GM19025 (cell line): ENCODE data around the gene LMNB1.
"Not testable (repeated sequence)": the region's sequence is repeated elsewhere in the genome, so short reads cannot be mapped to it uniquely, and the experiment has no call there.

Experiments used
- ATAC-seq: cut with Tn5 transposase; IDR thresholded peaks from one replicate; pipeline ENCODE4 v1.9.1; 2021; ENCODE audit warnings: mild to moderate bottlenecking, low read depth, moderate library complexity; ENCODE audit not compliant: unreplicated experiment

The LMNB1 gene

DNA sequence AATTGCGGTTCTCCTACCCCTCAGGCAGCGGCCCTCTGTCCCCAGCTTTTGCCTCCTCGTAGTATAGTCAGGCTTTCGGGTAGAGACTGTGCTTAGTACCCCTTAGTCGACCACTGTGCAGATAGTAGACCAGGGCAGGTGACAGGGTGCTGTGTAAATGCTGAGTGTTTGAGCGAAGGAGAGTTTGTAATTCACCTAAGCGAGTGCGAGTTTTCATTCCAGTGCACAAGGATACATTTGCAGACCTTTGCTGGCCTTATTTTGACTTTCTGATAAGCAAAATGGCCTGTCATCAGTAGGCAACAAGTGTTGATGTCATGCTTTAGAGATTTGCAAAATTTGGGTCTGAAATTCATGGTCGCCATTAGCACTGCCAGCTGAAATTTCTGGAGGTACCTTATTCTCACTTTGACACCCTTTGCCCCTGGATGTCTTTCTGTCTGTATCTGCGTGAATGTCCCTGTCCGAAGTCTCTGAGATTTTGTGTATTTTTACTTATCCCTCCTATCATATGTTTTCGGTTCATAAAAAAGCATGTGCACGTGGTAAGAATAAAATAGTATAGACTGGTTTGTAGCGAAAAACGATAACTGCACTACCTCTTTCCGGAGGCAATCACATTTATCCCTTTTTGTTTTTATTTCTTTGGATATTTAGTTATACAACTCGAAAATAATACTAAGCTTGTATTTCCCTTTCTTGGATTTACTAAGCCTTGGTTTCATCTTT is 1.9 kb downstream of the LMNB1 start:
- ATAC-seq, result no peak

DNA sequence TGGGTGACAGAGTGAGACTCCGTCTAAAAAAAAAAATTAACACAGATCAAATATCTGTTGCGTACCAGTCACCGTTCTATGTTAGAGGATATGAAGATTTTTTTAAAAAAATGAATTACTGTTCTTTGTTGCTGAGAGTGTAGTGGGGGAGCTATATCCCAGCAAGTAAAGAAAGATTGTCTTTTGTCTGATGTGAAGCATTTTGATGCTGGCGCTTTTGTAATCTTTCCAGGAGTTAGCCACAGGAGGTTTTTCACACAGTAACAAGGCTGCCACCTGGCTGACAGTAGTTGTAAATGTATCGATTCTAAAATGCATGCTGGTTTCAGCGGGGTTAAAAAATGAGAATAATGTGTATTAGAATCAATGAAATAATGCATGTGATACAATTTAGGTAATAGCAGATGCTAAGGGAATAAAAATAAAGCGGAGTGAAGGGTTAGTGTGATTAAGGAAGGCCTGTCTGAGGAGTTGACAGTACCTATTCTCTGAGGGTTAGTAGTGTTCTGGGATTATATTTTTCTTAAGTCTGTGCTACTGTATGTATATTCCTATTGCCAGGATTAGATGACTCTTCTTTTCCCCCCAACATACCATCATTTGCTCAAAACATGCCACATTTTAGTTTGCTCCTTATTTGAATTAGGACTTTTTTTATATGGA is 3.4 kb downstream of the LMNB1 start:
- ATAC-seq, result no peak

DNA sequence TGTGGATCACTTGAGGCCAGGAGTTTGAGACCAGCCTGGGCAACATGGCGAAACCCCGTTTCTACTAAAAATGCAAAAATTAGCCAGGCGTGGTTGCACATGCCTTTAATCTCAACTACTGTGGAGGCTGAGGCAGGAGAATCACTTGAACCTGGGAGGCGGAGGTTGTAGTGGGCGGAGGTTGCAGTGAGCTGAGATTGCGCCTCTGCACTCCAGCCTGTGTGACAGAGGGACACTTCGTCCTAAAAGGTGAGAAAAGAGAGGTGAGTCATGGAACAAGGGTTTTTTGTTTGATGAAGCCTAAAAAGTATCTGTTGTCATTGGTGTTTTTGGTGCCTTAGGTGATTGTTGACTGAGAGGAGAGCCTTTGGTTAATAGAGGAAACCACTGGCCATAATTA is 11.5 kb downstream of the LMNB1 start:
- not testable (repeated sequence) for ATAC-seq

DNA sequence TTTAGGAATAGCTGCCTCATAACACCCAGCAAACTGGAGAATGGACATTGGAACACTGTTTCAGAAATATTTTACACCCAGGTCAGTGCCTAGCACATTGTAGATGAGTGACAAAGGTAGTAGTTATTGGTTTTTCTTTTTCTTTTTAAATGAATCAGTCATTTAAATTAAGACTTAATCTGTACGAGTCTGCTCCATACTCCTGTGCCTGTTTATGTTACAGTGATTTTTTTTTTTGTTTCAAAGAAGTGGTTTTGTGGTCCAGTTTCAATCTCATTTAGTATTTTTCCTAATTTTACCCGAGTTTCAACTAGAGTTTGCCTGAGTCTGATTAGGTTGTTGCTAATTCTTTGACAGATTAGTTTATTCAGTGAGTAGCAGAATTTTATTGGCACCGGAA is 16.2 kb downstream of the LMNB1 start:
- ATAC-seq, result peak; percentile 19

DNA sequence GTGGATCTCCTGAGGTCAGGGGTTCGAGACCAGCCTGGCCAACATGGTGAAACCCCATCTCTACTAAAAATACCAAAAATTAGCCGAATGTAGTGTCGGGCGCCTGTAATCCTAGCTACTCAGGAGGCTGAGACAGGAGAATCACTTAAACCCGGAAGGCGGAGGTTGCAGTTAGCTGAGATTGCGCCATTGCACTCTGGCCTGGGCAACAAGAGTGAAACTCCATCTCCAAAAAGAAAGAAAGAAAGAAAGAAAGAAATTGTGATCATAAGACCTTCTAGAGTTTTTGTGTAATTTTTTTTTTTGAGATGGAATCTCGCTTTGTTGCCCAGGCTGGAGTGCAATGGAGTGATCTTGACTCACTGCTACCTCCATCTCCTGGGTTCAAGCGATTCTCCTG is 16.7 kb downstream of the LMNB1 start:
- not testable (repeated sequence) for ATAC-seq

DNA sequence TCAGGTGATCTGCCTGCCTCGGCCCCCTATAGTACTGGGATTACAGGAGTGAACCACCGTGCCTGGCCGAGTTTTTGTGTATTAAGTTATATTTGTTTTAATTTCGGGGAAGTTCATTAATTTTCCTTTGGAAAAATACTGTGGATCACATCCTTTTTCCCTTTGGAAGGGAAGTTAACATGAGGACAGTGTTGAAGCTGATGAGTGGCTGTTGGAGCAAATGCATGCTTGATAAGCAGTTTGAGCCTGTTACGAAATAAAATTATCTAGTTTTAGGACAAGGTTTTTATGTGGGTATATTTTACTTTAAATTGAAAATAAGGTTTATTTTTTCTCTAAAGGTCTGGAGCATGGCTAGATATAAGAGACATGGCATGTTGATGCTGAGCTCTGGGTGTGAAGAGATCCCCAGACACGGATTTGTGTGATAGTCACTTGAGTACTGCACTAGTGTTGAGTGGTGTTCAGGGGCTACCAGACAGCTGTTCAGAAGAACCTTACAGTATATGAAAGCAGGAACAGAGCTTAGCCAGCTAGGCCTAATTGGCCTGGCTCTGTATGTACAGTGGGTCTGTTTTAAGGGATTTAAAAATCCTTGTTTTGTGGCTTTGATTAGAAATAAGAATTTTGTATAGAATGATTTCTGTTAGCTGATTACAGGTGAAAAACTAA is 17.4 kb downstream of the LMNB1 start:
- no peak for ATAC-seq

DNA sequence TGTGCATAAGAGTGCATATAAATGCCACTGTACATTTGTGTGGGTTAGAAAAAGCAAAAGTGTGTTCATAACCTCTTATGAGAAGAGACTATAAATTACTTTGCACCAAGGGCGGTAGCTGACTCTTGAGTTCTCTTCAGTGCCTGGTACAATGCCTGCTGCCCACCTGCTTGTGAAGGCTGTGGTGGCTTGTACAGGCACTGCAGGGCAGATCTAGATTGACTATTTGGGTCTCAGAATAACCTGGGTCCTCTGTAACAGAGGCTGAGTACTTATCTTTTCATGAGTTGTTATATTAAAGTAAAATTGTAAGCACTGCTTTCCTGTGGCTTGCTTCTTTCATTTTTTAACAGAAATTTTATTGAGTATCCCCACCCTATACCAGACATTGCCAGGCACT is 22.8 kb downstream of the LMNB1 start:
- no peak for ATAC-seq

DNA sequence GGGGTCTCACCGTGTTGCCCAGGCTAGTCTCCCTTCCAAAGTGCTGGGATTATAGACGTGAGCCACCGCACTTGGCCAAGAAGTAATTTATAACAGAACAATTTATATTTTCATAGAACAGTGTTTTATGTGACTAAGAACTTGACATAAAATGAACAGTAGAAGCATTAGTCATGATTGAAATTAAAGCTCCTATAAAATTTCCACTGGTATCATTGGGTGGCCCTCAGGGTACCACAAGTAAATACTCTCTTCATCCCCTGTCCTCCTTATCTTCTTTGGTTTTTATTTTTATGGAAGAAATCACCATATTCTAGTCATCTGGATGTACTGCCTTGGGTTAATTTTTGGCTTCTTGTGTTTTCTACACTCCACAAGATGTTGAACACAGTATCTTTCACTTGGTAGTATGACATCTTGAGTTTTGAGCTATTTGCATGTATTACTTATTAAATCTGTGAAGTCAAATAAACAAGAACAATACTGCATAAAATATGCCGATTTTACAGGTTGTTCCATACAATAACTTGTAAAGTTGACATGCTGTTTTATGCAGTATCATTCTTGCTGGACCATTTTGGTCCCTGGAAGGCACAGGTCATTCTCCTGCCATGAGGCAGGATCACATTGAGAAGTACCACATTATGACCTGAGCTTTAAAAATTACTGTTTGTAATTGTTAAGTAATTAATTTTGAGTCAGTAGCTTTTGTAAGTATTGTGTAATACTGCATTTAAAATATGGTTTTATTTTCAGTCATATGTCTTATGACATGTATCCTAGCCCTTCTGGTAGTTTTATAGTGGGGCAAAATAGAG is 24.4 kb downstream of the LMNB1 start:
- no peak for ATAC-seq

DNA sequence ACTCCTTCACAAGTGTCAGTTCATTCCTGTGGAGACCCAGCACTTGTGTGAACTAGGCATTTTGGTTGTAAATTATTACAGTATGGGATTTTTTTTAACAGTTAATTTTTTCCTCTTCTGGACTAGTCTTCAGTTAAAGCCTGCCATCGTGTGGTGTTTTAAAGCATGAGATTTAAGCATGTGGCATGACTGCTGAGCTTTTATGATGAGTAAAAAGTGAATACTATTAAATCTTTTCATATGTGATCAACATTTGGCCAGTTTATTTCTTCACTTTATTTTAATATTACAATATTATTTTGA is 25.0 kb downstream of the LMNB1 start:
- peak; percentile 44 for ATAC-seq

DNA sequence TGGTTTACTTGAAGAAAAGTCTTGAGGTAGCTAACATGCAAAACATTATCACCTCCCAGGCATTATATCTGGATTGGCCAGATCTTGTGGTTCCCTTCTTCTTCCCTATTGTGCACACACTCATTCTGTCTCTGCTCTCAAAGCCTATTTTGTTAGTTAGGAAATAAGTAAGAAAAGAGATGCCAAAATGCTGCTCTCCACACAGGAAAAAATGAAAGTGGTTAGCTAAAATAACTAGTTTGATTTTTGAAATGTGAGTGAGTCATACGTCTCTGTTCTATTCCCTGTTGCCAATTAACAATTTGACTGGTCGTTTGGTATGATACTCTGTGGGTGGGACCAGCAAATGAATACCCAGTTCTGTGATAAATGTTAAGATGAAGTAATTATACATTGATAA is 28.1 kb downstream of the LMNB1 start:
- ATAC-seq, result no peak

DNA sequence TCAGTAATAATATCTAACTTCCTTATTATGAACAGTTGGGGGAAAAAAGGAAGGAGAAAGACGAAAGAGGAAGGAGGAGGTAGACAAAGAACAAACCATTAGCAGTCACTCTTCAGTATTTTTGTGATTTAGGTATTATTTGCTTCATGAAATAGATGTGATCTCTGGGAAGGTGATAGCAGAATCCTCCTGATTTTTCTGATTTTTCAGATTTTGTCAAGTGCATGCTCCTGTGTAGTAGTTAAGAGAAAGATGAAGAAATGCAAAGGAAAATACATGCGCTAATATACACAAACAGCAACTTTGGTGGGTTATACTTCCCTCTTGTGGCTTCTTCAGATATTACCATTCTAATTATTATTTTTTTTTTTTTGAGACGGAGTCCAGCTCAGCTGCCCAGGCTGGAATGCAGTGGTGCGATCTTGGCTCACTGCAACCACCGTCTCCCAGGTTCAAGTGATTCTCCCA is 31.6 kb downstream of the LMNB1 start:
- no peak for ATAC-seq

DNA sequence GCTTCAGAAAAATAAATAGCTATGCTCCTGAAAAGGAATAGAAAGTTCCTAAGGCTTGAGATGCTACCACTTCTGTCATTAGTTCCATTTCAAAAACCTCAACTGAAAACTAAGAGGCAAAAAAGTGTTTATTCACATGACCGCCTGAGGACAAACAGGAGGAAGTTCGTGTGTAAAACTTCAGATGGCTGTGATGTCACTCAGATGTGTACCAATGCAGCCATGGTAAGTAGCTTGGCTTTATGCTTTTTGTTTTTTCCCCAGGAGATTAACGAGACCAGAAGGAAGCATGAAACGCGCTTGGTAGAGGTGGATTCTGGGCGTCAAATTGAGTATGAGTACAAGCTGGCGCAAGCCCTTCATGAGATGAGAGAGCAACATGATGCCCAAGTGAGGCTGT is 33.0 kb downstream of the LMNB1 start:
- ATAC-seq, result no peak

DNA sequence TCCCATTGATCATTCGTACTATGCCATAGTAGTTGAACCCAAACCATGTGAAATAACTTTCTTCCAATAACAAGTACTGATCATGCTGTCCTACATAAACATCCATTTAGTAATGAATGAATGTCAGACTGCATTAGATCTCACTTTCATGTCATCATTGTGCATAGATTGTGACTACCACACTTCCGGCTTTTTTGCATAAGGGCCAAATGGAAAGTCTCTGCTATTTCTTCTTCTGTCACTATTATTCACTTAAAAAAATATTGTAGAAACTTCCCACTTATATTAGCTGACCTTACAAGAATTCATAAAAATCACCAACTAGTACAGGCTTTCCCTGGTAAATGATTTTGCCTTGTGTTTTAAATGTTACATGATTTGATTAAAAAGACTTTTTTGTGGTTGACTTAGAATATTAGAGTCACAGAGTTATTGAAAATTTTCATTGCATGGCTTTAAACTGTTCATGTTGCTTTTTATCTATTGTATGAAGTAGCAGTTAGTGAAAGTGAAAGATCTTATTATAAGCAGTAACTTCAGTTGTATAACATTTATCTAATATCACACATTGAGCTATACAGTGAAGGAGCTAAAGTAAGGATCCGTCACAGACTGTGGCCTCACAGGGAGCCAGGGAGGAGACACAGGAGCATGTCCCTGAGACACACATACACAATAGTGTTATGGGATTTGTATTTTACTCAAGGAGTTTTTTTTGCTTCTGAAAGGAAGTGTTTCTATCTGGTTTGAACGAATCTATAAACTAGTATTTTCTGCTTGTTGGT is 33.9 kb downstream of the LMNB1 start:
- no peak for ATAC-seq

DNA sequence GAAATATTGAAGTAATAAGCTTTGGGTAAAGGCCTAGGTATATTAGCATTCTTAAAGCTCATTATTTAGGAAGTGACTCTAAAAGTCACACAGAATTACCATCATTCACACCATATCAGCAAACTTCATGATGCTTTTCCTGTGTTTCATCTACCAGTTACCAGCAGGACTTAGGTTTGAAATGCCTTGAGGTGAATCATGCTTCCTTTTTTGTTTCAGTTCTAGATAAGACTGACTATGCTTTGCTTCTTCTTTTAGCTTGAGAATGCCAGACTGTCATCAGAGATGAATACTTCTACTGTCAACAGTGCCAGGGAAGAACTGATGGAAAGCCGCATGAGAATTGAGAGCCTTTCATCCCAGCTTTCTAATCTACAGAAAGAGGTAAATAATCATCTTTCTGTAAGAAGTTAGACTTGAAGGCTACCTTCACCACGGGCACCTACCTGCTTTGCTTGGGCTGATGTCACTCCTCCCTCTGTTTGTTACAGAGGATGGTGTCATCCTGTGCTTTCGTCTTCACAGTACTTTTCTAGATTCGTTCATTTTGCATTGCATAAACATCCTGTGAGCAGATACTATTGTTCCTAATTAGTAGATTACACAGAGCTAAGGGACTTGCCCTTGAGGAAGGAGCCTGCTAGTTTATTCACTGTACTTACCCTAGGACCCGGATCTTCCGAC is 34.7 kb downstream of the LMNB1 start:
- ATAC-seq, result no peak

DNA sequence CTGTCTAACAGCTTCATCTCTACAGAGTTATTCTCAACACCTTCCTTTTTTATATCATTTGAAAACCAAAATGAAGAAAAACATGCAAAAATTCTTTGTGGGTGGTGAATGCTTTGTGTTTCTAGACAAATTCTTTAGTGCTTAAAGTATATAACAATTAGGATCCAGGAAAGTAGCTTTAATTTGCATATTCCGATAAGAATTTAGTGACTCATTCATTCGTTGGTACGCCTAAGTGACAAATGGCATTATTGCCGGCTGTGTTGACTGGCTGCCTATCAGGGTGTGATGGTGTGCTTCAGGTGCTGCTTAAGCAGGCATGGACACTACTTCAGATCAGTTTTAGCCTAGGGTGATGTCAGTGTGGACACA is 35.2 kb downstream of the LMNB1 start:
- ATAC-seq, result no peak

DNA sequence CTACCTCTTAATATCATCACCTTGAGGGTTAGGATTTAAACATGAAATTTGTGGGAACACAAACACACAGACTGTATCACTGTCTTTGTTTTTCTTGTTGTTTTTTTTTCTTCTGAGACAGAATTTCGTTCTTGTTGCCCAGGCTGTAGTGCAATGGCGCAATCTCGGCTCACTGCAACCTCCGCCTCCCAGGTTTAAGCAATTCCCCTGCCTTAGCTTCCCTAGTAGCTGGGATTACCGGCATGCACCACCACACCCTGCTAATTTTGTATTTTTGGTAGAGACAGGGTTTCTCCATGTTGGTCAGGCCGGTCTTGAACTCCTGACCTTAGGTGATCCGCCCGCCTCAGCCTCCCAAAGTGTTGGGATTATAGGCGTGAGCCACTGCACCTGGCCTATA is 36.9 kb downstream of the LMNB1 start:
- ATAC-seq, result not testable (repeated sequence)

DNA sequence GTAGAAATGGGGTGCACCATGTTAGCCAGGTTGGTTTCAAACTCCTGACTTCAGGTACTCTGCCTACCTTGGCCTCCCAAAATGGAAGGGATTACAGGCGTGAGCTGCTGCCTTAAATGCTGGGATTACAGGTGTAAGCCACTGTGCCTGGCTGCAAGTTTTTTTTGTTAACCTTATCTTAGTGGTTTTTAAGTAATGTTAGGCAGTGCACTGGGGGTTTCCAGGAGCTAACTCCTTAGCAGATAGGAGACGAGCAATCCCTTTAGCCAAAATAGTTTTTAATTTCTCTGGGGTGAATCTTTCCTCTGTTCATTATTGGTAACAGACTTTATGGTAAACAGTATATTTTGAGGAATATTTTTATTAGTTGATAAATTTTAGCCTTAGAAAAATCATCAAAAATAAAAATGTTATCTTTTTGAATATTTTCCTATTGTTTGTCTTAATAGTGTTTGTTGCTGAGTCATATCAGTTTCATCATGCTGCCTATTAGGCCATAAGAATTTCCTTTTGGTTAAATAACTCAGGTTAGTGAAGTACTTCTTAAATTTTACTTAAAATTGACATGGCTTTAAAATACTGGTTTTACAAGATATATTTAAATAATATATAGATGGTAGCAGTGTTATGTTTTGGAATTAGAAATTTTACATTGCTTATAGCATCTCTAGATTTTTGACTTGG is 37.9 kb downstream of the LMNB1 start:
- ATAC-seq, result no peak

DNA sequence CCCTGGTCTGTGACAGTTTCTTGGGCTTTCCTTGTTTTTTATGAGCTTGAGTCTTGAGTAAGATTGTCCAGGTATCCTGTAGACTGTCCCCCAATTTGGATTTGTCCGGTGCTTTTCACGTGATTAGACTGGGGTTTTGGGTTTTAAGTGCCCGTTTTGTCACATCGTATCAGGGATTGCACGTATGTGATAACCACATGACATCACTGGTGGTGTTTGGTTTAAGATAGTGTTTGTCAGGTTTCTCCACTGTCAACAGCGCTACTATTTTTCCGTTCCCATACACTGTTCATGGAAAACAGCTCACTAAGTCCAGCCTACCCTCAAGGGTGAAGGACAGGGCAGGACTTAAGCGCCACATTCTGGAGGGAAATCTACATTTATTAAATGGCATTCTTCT is 39.7 kb downstream of the LMNB1 start:
- ATAC-seq, result no peak

DNA sequence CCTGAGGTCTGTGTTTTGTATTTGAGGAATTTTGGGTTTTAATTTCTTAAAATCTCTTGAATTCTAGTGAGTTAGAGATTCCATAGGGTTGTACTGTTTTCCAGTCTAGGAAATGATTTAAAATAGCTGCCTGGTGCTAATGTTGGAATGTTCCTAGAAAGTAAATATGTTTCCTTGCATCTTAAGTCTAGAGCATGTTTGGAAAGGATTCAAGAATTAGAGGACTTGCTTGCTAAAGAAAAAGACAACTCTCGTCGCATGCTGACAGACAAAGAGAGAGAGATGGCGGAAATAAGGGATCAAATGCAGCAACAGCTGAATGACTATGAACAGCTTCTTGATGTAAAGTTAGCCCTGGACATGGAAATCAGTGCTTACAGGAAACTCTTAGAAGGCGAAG is 41.8 kb downstream of the LMNB1 start:
- no peak for ATAC-seq
